Stimulated activated CD4-positive, alpha-beta T cell treated with anti-CD3 and anti-CD28 coated beads, TNF-alpha, amount 100 ng/mL, for 48 hours (primary cell): ENCODE data around the gene STEAP2.
A peak's percentile ranks its signal among the peaks of the same experiment; 100 is the strongest.
"Not testable (repeated sequence)": the region's sequence is repeated elsewhere in the genome, so short reads cannot be mapped to it uniquely, and the experiment has no call there.

Experiments used
- DNase-seq, 3 donors: peaks; one replicate each; pipeline ENCODE4 v3.0.0-alpha.2; 2020; ENCODE audit warnings: low read depth in 3 of 3

The STEAP2 gene

GRCh38 chr7:90233569-90233968, 22.0 kb downstream of the STEAP2 start:
- no peak for DNase-seq

GRCh38 chr7:90236721-90237289, 25.3 kb downstream of the STEAP2 start:
- no peak for DNase-seq

- DNase-seq: no peak
Measured at GRCh38 chr7:90238022-90238421, 26.5 kb downstream of the STEAP2 start.

GRCh38 chr7:90238583-90238982, 27.0 kb downstream of the STEAP2 start:
- no peak for DNase-seq

GRCh38 chr7:90239050-90239449, 27.5 kb downstream of the STEAP2 start:
- DNase-seq: no peak

- no peak for DNase-seq
Measured at GRCh38 chr7:90239625-90240228, 28.2 kb downstream of the STEAP2 start.

- DNase-seq: no peak
Measured at GRCh38 chr7:90242369-90243168, 31.0 kb downstream of the STEAP2 start.

- DNase-seq: no peak
Measured at GRCh38 chr7:90243556-90243955, 32.0 kb downstream of the STEAP2 start.

- DNase-seq: no peak
Measured at GRCh38 chr7:90244565-90244908, 33.0 kb downstream of the STEAP2 start.

- DNase-seq: peak; percentile 73 to 85 (median 73)
Measured at GRCh38 chr7:90244909-90245851, 33.6 kb downstream of the STEAP2 start, which contains the start of gene CFAP69. Gene CFAP69 (plus strand): TSS chr7:90245174. CDS start chr7:90245425, 251 bp downstream.

GRCh38 chr7:90246171-90246570, 34.6 kb downstream of the STEAP2 start:
- DNase-seq: no peak

- no peak for DNase-seq
Measured at GRCh38 chr7:90248706-90249105, 37.2 kb downstream of the STEAP2 start.

- no peak for DNase-seq
Measured at GRCh38 chr7:90250601-90251303, 39.2 kb downstream of the STEAP2 start.

- DNase-seq: no peak
Measured at GRCh38 chr7:90251304-90251635, 39.7 kb downstream of the STEAP2 start.

- not testable (repeated sequence) for DNase-seq
Measured at GRCh38 chr7:90256011-90256410, 44.5 kb downstream of the STEAP2 start.

GRCh38 chr7:90256778-90257177, 45.2 kb downstream of the STEAP2 start:
- DNase-seq: no peak

GRCh38 chr7:90261441-90261840, 49.9 kb downstream of the STEAP2 start:
- no peak for DNase-seq

GRCh38 chr7:90262438-90262837, 50.9 kb downstream of the STEAP2 start:
- no peak for DNase-seq

- no peak for DNase-seq
Measured at GRCh38 chr7:90266808-90267207, 55.3 kb downstream of the STEAP2 start.

- DNase-seq: no peak
Measured at GRCh38 chr7:90267263-90267858, 55.8 kb downstream of the STEAP2 start.

GRCh38 chr7:90269163-90269562, 57.6 kb downstream of the STEAP2 start:
- DNase-seq: no peak
